NCI-H748 (cell line): ENCODE results near the gene SPRR4.
A peak's percentile ranks its signal among the peaks of the same experiment; 100 is the strongest.

Experiments
- DNase-seq: peaks from one replicate; lab custom pipeline; 2025; ENCODE audit not compliant: unreplicated experiment; lab: John Stamatoyannopoulos, UW

Gene SPRR4

GRCh38 chr1:152970495-152970894, at the start of gene SPRR4:
TSS of gene SPRR4 (plus strand) at chr1:152970648. CDS start at chr1:152971891, 1,243 bp downstream.
- no peak for DNase-seq

GRCh38 chr1:152924191-152924590, 46.3 kb upstream of the SPRR4 start:
- peak; percentile 34 for DNase-seq

- peak; percentile 14 for DNase-seq
Observed at GRCh38 chr1:152926091-152926490, 44.4 kb upstream of the SPRR4 start.

- DNase-seq, result no peak
Observed at GRCh38 chr1:152928671-152929070, 41.8 kb upstream of the SPRR4 start.

- DNase-seq, result no peak
Observed at GRCh38 chr1:152932170-152932811, 38.2 kb upstream of the SPRR4 start.

- no peak for DNase-seq
Observed at GRCh38 chr1:152933196-152933595, 37.3 kb upstream of the SPRR4 start.

GRCh38 chr1:152940614-152941013, 29.8 kb upstream of the SPRR4 start:
- DNase-seq, result no peak

GRCh38 chr1:152941037-152941711, 29.3 kb upstream of the SPRR4 start:
- DNase-seq, result no peak

GRCh38 chr1:152942161-152942560, 28.3 kb upstream of the SPRR4 start:
- DNase-seq, result no peak

- DNase-seq, result no peak
Observed at GRCh38 chr1:152946248-152946647, 24.2 kb upstream of the SPRR4 start.

GRCh38 chr1:152946651-152947256, 23.7 kb upstream of the SPRR4 start, which contains the start of gene SPRR5:
TSS of gene SPRR5 (plus strand) at chr1:152947206. CDS start at chr1:152948555, 1,349 bp downstream.
- no peak for DNase-seq

GRCh38 chr1:152951711-152952110, 18.7 kb upstream of the SPRR4 start:
- DNase-seq, result no peak

- no peak for DNase-seq
Observed at GRCh38 chr1:152953761-152954160, 16.7 kb upstream of the SPRR4 start.

- DNase-seq, result no peak
Observed at GRCh38 chr1:152954436-152954835, 16.0 kb upstream of the SPRR4 start.

- no peak for DNase-seq
Observed at GRCh38 chr1:152957561-152957960, 12.9 kb upstream of the SPRR4 start.

- DNase-seq, result no peak
Observed at GRCh38 chr1:152959273-152959672, 11.2 kb upstream of the SPRR4 start.

GRCh38 chr1:152959801-152960451, 10.5 kb upstream of the SPRR4 start:
- DNase-seq, result no peak

GRCh38 chr1:152960452-152961044, 9.9 kb upstream of the SPRR4 start:
- peak; percentile 33 for DNase-seq

- no peak for DNase-seq
Observed at GRCh38 chr1:152961226-152961891, 9.1 kb upstream of the SPRR4 start.

- DNase-seq, result no peak
Observed at GRCh38 chr1:152962876-152963415, 7.5 kb upstream of the SPRR4 start.
